ENCODE measurements around the gene ARRDC4.

ARRDC4 gene

GRCh38 chr15:97955529-97955928 is 5.0 kb upstream of the ARRDC4 start:
- H3K9me3 Mint-ChIP-seq, result no peaks in the 10 kb centered on the region
- H3K4me3 Mint-ChIP-seq, result no peak overlapping the region
- no peaks in the 10 kb centered on the region for H3K27me3 Mint-ChIP-seq
- H3K27ac Mint-ChIP-seq, result no peak overlapping the region
- H3K36me3 Mint-ChIP-seq, result no peaks in the 10 kb centered on the region
- H3K4me1 Mint-ChIP-seq, result peaks cover 15% of the 10 kb centered on the region

DNA sequence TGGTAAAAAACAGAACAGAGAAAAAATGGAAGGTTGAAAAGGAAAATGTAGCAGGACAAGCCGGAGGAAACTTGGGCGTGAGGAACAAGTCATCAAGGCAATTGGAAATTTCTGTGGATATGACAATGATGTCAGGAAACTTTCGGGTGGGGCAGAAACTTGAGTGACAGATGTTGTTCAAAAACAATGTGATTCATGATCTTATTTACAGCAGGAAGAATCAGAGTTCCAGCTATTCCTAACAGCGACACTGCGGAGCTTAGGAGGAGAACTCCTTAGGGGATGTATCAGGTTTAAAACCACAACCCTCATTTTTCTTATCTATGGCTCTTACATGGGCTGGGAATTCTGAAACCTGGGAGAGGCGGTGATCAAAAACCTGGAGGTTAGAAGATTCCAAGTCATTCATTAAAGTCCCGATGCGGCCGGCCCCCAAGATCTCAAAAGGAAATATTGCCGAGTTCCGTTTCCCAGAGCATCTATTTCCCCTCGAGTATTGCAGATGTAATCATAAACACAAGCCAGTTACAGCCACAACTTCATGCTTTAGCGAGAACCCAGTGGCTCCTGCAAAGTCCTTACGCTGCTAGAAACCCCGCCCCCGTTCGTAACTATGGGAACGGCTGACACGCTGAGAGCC is 659 bp upstream of the ARRDC4 start:
- peak overlapping the region; percentile 98 for H3K27ac Mint-ChIP-seq
- peak overlapping the region; percentile 84 for H3K4me3 Mint-ChIP-seq
- H3K36me3 Mint-ChIP-seq, result no peaks in the 10 kb centered on the region
- peaks cover 29% of the 10 kb centered on the region for H3K4me1 Mint-ChIP-seq
- no peaks in the 10 kb centered on the region for H3K9me3 Mint-ChIP-seq
- no peaks in the 10 kb centered on the region for H3K27me3 Mint-ChIP-seq

DNA sequence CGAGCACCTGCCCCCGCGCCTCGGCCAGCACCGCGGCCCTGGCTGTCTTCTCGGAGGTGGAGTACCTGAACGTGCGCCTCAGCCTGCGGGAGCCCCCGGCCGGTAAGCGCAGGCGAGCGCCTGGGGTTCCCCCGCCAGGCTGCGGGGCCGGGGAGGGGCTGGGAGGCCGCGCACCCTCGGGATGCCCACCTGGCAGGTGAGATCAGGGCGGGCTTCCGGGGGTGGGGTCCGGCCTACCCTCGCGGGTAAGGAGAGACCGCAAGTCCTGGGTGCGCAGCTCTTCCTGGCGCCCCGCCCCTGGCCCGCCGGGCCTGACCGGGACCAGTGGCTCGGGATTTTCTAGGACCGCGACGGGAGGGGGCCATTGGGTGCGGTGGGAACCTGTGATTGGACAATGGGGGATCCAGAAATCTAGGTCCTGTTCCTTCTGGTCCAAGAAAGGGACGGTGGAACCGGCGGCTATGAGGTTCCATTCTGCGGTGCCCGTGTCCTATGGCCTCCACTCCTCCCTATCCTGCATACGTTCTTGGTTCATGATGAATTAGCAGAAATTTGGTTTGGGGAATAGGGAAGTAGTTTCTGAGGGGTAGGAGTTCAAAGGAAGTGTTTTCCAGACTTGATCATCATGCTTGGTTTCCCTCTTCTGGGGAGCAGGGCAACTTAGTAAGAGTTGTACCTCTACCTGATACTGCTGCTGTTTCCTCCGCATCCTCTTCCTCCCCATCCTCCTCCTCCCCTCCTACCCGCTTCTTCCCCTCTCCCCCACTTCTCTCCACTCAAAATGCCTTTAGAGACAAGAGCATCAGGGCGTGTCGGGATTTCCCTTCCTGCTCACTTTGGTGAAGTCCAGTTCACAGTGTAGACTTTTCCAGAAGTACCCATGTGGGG is 808 bp downstream of the ARRDC4 start:
- peak overlapping the region; percentile 13 for H3K27ac Mint-ChIP-seq
- H3K27me3 Mint-ChIP-seq, result no peaks in the 10 kb centered on the region
- H3K4me3 Mint-ChIP-seq, result peak overlapping the region; percentile 84
- H3K36me3 Mint-ChIP-seq, result no peaks in the 10 kb centered on the region
- H3K9me3 Mint-ChIP-seq, result no peaks in the 10 kb centered on the region
- peaks cover 29% of the 10 kb centered on the region for H3K4me1 Mint-ChIP-seq

DNA sequence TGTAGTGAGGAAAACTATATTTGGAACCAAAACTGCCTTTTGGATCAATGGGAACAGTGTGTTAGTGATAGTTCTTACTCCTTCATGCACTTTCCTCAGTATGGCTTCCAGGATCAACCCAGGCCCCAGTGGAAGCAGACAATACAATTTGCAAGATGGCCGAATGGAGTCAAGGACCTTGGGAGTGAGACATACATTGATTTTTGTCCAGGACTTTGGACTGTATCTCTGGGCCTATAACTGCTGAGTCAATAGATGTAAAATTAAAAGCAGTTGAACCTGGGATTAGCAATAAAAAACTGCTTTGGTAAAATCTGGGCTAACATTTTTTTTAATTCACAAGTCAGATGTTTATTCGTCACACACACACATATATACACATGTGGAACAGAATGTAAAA is 1.8 kb downstream of the ARRDC4 start:
- Mint-ChIP-seq H3K27ac (no peak overlapping the region), H3K4me3 (peak overlapping the region; percentile 84)

GRCh38 chr15:97963779-97964178 is 3.3 kb downstream of the ARRDC4 start:
- H3K9me3 Mint-ChIP-seq, result no peaks in the 10 kb centered on the region
- H3K4me1 Mint-ChIP-seq, result peaks cover 29% of the 10 kb centered on the region
- H3K27me3 Mint-ChIP-seq, result no peaks in the 10 kb centered on the region
- no peak overlapping the region for H3K4me3 Mint-ChIP-seq
- no peak overlapping the region for H3K27ac Mint-ChIP-seq
- peaks cover 1% of the 10 kb centered on the region for H3K36me3 Mint-ChIP-seq

More for the DNA sequence above, 1.8 kb downstream of the ARRDC4 start:
- H3K4me1 Mint-ChIP-seq, result peaks cover 29% of the 10 kb centered on the region
- H3K9me3 Mint-ChIP-seq, result no peaks in the 10 kb centered on the region
- H3K27me3 Mint-ChIP-seq, result no peaks in the 10 kb centered on the region
- H3K36me3 Mint-ChIP-seq, result peaks cover 1% of the 10 kb centered on the region

DNA sequence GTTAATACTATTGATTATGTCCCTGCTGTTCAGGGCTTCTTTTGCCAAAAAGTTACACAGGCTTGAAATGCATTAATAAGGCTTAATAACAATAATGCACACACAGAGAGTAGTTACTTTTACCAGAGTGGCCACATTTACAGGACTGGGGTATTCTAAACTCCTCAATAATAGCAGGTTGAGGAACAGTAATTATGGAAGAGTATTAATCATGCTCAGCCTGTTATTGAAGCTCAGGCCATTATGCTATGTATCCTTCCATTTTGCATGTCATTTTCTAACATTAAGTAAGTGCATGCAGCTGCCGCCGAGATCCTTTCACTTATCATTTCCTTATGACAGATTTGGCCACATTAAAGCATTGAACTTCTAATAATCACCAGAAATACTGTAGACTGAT is 5.7 kb downstream of the ARRDC4 start:
- peaks cover 9% of the 10 kb centered on the region for H3K36me3 Mint-ChIP-seq
- no peak overlapping the region for H3K4me3 Mint-ChIP-seq
- no peaks in the 10 kb centered on the region for H3K27me3 Mint-ChIP-seq
- no peaks in the 10 kb centered on the region for H3K9me3 Mint-ChIP-seq
- no peak overlapping the region for H3K27ac Mint-ChIP-seq
- peaks cover 14% of the 10 kb centered on the region for H3K4me1 Mint-ChIP-seq

DNA sequence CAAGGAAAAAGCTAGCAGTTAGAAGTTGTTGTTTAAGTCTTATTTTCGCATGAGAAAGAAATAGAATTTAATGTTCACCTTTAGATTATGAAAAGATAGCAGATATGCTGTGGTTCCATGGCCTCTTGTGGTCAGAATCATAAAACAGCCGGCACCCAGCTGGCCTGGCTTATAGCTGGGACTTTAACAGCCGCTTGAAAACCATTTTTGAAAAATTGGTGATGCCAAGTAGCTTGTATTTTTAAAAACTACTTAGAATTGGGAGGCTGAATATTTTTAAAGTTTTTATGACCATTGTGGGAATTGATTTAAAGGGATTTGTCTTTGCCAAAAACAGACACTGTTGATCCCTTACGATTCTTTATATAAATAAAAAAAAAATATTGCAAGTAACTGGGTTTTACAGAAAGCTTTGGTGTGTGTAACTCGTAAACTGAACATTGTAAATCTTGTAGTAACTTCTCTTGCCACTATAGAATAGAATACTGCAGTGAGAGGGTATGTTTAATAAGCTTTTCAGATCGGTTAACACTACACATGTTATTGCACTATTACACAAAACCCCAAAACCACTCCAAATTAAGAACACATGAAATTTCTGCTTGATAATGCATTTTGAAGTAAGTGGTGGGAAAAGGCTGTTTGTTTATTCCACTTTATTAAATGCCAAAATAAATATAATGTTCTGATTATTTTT is 6.6 kb downstream of the ARRDC4 start:
- Mint-ChIP-seq H3K4me3 (no peak overlapping the region), H3K9me3 (no peaks in the 10 kb centered on the region), H3K4me1 (peaks cover 6% of the 10 kb centered on the region), H3K27me3 (no peaks in the 10 kb centered on the region), H3K36me3 (peaks cover 12% of the 10 kb centered on the region), H3K27ac (no peak overlapping the region)

GRCh38 chr15:97967881-97968280 is 7.4 kb downstream of the ARRDC4 start:
- no peak overlapping the region for H3K27ac Mint-ChIP-seq
- no peak overlapping the region for H3K4me3 Mint-ChIP-seq
- H3K4me1 Mint-ChIP-seq, result no peaks in the 10 kb centered on the region
- peaks cover 15% of the 10 kb centered on the region for H3K36me3 Mint-ChIP-seq
- no peaks in the 10 kb centered on the region for H3K27me3 Mint-ChIP-seq
- H3K9me3 Mint-ChIP-seq, result no peaks in the 10 kb centered on the region

DNA sequence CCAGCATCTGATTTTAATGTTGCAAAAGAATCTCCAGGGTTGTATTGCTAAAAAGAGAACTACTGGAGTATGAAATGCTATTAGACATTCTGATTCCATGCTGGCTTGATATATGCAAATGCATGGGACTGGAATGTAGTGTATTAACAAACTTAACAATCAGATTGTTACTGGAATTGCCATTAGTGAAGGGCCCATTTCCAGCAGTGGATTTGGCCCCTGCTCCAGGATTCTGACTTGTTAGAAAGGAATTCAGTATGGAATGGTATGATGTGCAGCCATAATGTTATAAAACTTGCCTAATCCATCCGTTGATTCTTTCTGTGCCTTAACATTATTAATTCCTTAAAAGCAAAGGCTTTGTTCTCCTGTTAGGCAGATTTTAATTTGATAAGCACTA is 7.9 kb downstream of the ARRDC4 start:
- Mint-ChIP-seq H3K27ac (no peak overlapping the region), H3K27me3 (no peaks in the 10 kb centered on the region), H3K4me3 (no peak overlapping the region), H3K36me3 (peaks cover 15% of the 10 kb centered on the region), H3K9me3 (no peaks in the 10 kb centered on the region), H3K4me1 (no peaks in the 10 kb centered on the region)

DNA sequence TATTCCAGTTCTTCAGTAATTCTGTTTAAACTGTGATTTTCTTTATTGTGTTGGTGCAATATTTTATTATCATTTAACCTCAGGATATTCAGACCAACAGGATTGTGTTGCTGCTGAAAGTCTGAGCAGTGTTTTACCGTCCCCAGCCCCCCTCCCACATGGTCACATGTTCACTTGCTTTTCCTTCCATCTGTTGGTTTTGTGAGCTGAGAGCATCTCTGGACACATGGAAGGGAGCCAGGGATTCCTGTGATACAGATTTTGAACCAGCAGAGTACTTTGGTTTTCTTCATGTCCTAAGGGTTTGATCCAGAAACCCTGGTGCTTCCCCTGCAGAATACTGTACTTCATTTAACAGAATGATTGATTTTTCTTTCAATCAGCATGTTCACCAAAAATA is 11.9 kb downstream of the ARRDC4 start:
- H3K27ac Mint-ChIP-seq, result no peak overlapping the region
- H3K4me3 Mint-ChIP-seq, result no peak overlapping the region
- no peaks in the 10 kb centered on the region for H3K4me1 Mint-ChIP-seq
- H3K27me3 Mint-ChIP-seq, result no peaks in the 10 kb centered on the region
- H3K9me3 Mint-ChIP-seq, result no peaks in the 10 kb centered on the region
- peaks cover 14% of the 10 kb centered on the region for H3K36me3 Mint-ChIP-seq

- H3K27ac Mint-ChIP-seq, result no peak overlapping the region
- no peaks in the 10 kb centered on the region for H3K9me3 Mint-ChIP-seq
- no peak overlapping the region for H3K4me3 Mint-ChIP-seq
- peaks cover 8% of the 10 kb centered on the region for H3K4me1 Mint-ChIP-seq
- H3K27me3 Mint-ChIP-seq, result no peaks in the 10 kb centered on the region
- H3K36me3 Mint-ChIP-seq, result peaks cover 8% of the 10 kb centered on the region
Observed at GRCh38 chr15:97976129-97976528, 15.6 kb downstream of the ARRDC4 start.

- Mint-ChIP-seq H3K27ac (no peak overlapping the region), H3K27me3 (no peaks in the 10 kb centered on the region), H3K4me1 (peaks cover 16% of the 10 kb centered on the region), H3K9me3 (no peaks in the 10 kb centered on the region), H3K4me3 (no peak overlapping the region), H3K36me3 (peaks cover 4% of the 10 kb centered on the region)
Observed at GRCh38 chr15:97976766-97977503, 16.4 kb downstream of the ARRDC4 start.

GRCh38 chr15:97977734-97978133 is 17.2 kb downstream of the ARRDC4 start:
- Mint-ChIP-seq H3K27ac (no peak overlapping the region), H3K4me1 (peaks cover 16% of the 10 kb centered on the region), H3K36me3 (no peaks in the 10 kb centered on the region), H3K9me3 (no peaks in the 10 kb centered on the region), H3K4me3 (no peak overlapping the region), H3K27me3 (no peaks in the 10 kb centered on the region)

GRCh38 chr15:97978401-97979139 is 18.1 kb downstream of the ARRDC4 start:
- Mint-ChIP-seq H3K4me1 (peaks cover 18% of the 10 kb centered on the region), H3K27me3 (no peaks in the 10 kb centered on the region), H3K4me3 (no peak overlapping the region), H3K27ac (no peak overlapping the region), H3K9me3 (no peaks in the 10 kb centered on the region), H3K36me3 (no peaks in the 10 kb centered on the region)

DNA sequence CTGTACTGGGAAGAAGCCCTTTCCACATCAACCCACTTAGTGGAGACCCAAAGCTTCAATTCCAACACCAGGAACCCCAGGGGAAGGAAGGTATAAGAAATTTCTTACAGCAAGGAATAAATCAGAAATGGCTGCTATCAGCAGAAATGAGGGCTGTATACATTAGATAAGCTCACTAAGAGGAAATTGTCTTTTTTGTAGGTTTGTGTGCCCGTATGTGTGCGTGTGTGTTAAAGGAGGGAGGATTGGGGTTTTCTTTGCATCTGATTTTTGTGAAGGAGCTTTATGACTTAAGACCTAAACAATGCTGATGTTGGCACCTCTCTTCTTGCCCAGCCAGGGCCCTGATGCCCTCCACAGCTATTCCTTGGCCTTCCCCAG is 18.6 kb downstream of the ARRDC4 start:
- no peak overlapping the region for H3K27ac Mint-ChIP-seq
- peaks cover 22% of the 10 kb centered on the region for H3K4me1 Mint-ChIP-seq
- H3K4me3 Mint-ChIP-seq, result no peak overlapping the region
- no peaks in the 10 kb centered on the region for H3K27me3 Mint-ChIP-seq
- H3K36me3 Mint-ChIP-seq, result no peaks in the 10 kb centered on the region
- no peaks in the 10 kb centered on the region for H3K9me3 Mint-ChIP-seq
